Right atrium auricular region (tissue), 2 donors: Measurements from ENCODE around the gene PPM1B. TPM values are rescaled to one million over a fixed set of nuclear protein-coding genes. Genes with fewer than 3 reads are reported as not detected.
A peak's percentile ranks its signal among the peaks of the same experiment; 100 is the strongest.

Experiments
- DNase-seq: peaks from one replicate; pipeline ENCODE4 v3.0.0-alpha.2; 2019; ENCODE audit warnings: low spot score
- H3K27ac ChIP-seq, 2 donors: fragments of 200-600 bp; sonication (generic); 1 replicate in 1 of 2; 2 replicates in 1 of 2; pipeline ENCODE4 v1.5.1; 2016 to 2019
- H3K27me3 ChIP-seq, 2 donors: fragments of 200-600 bp; sonication (generic); one replicate each; pipeline versions ENCODE4 v1.5.1 to v1.6.0; 2017 to 2019
- H3K36me3 ChIP-seq: fragments of 200-600 bp; sonication (generic); one replicate; pipeline ENCODE4 v1.5.1; 2016
- H3K4me1 ChIP-seq, 2 donors: fragments of 200-600 bp; sonication (generic); one replicate each; pipeline versions ENCODE4 v1.5.1 to v1.6.0; 2017 to 2019
- H3K4me3 ChIP-seq, 2 donors: fragments of 200-600 bp; sonication (generic); 1 replicate in 1 of 2; 2 replicates in 1 of 2; pipeline ENCODE4 v1.5.1; 2017 to 2019; ENCODE audit warnings: mild to moderate bottlenecking in 1 of 2, moderate library complexity in 1 of 2
- H3K9me3 ChIP-seq, 2 donors: fragments of 200-600 bp; sonication (generic); one replicate each; pipeline ENCODE4 v1.5.1; 2019
- CTCF ChIP-seq, 2 donors: fragments of 200-600 bp; sonication (generic); IDR thresholded peaks; one replicate each; pipeline ENCODE4 v1.5.1; 2019; ENCODE audit warnings: antibody characterized with exemption in 2 of 2
- total RNA-seq, 2 donors: library from RNA; depleted of rRNA; stranded (reverse); fragments of >200 nt; gene quantifications; one replicate each; pipeline ENCODE4 v1.1.0, GENCODE V29; 2016

Gene PPM1B
- total RNA-seq, 2 donors from 2014 or later, result 21.4 to 38.6 TPM

GRCh38 chr2:44163777-44164176 lies 4.9 kb upstream of the PPM1B start:
- DNase-seq, result no peak
- Histone ChIP-seq H3K36me3 (no peaks in the 10 kb centered on the region), H3K27ac (no peak overlapping the region), H3K4me3 (no peak overlapping the region), H3K27me3 (no peaks in the 10 kb centered on the region), H3K9me3 (peaks cover 0 to 6% of the 10 kb centered on the region in 2 donors), H3K4me1 (peaks cover 0 to 4% of the 10 kb centered on the region in 2 donors)
- TF ChIP-seq CTCF (IDR thresholded peaks at IDR 0.05), result no peak

- H3K4me1 ChIP-seq, result peaks cover 0 to 4% of the 10 kb centered on the region in 2 donors
- H3K27ac ChIP-seq, result no peak overlapping the region
- TF ChIP-seq CTCF (IDR thresholded peaks at IDR 0.05), result no peak
- no peaks in the 10 kb centered on the region for H3K36me3 ChIP-seq
- H3K4me3 ChIP-seq, result no peak overlapping the region
- peaks cover 0 to 6% of the 10 kb centered on the region in 2 donors for H3K9me3 ChIP-seq
- no peak for DNase-seq
- H3K27me3 ChIP-seq, result no peaks in the 10 kb centered on the region
Measured at GRCh38 chr2:44164617-44165016, 4.1 kb upstream of the PPM1B start.

- no peak for DNase-seq
- no peaks in the 10 kb centered on the region for H3K27me3 ChIP-seq
- no peaks in the 10 kb centered on the region for H3K36me3 ChIP-seq
Measured at GRCh38 chr2:44166096-44166495, 2.6 kb upstream of the PPM1B start.

GRCh38 chr2:44167311-44167907 lies 1.3 kb upstream of the PPM1B start:
- H3K9me3 ChIP-seq, result peaks cover 0 to 6% of the 10 kb centered on the region in 2 donors
- H3K27ac ChIP-seq, result peak overlapping the region; percentile 95 to 96
- H3K4me3 ChIP-seq, result peak overlapping the region; percentile 51 to 52
- DNase-seq, result no peak
- no peaks in the 10 kb centered on the region for H3K27me3 ChIP-seq
- peaks cover 0 to 20% of the 10 kb centered on the region in 2 donors for H3K4me1 ChIP-seq
- no peaks in the 10 kb centered on the region for H3K36me3 ChIP-seq
- TF ChIP-seq CTCF (IDR thresholded peaks at IDR 0.05), result no peak

More at GRCh38 chr2:44166096-44166495, 2.6 kb upstream of the PPM1B start:
- Histone ChIP-seq H3K27ac (no peak overlapping the region), H3K4me3 (no peak overlapping the region), H3K9me3 (peaks cover 0 to 6% of the 10 kb centered on the region in 2 donors), H3K4me1 (peaks cover 0 to 8% of the 10 kb centered on the region in 2 donors)
- TF ChIP-seq CTCF (IDR thresholded peaks at IDR 0.05), result no peak

GRCh38 chr2:44167908-44168680 lies 581 bp upstream of the PPM1B start:
- peak; percentile 100 for DNase-seq
- H3K9me3 ChIP-seq, result peaks cover 0 to 6% of the 10 kb centered on the region in 2 donors
- H3K4me3 ChIP-seq, result peak overlapping the region; percentile 51 to 52
- TF ChIP-seq CTCF (IDR thresholded peaks at IDR 0.05), result no peak
- peak overlapping the region; percentile 95 to 96 for H3K27ac ChIP-seq
- peaks cover 0 to 25% of the 10 kb centered on the region in 2 donors for H3K4me1 ChIP-seq
- H3K27me3 ChIP-seq, result no peaks in the 10 kb centered on the region
- H3K36me3 ChIP-seq, result no peaks in the 10 kb centered on the region
